ENCODE data around the gene CEP120.
"Not testable (repeated sequence)": the region's sequence is repeated elsewhere in the genome, so short reads cannot be mapped to it uniquely, and the experiment has no call there.

The CEP120 gene

DNA sequence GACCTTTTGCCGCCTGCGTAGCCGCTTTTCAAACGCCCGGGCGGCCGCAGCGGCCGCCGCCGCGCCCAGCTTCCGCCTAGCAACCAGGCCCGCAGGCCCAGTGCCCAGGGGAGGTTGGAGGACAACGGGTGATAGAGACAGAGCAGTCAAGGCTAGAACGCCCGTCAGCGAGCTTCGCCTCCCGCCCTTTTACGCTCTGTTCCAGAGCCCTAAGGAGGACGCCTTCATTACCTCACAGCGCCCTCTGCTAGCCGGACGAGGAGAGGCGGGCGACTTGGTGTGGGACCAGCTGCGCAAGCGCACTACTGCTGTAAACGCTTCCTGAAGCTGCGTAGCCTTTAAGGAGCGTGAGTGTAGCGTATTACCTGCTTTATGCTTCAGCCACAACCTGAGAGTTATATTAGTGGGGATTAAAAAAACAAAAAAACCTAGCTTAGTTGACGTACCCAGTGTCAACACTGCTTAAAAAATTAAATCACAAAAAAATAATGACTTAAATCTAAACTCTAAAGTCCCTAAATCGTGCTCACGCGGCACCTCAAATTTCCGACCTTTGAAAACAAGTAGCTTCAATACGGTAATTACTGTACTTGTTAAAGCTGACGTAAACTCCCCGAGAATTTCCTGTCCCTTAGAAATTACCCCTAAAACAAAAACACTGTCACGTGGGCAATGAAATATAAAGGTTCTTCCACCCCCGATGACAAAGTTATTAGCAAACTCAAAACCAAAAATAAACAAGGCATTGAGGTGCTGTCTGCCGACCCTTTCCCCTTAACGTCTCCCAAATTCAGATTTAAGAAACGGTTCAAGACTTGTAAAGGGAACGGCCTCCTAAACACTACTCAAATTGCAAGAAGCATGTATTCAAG, at the start of gene CEP120:
Gene CEP120, minus strand, starts transcription at position 126 of the 872 bp plus-strand sequence. CDS start 405 bp downstream, outside the sequence.
- DNase-seq (ENCODE audit: low read depth) = peak; percentile 99
- H3K4me3 ChIP-seq (ENCODE audit: low read depth, low read length) = peak within 1 kb of the TSS; percentile 85
- TF ChIP-seq, protein P1, sequence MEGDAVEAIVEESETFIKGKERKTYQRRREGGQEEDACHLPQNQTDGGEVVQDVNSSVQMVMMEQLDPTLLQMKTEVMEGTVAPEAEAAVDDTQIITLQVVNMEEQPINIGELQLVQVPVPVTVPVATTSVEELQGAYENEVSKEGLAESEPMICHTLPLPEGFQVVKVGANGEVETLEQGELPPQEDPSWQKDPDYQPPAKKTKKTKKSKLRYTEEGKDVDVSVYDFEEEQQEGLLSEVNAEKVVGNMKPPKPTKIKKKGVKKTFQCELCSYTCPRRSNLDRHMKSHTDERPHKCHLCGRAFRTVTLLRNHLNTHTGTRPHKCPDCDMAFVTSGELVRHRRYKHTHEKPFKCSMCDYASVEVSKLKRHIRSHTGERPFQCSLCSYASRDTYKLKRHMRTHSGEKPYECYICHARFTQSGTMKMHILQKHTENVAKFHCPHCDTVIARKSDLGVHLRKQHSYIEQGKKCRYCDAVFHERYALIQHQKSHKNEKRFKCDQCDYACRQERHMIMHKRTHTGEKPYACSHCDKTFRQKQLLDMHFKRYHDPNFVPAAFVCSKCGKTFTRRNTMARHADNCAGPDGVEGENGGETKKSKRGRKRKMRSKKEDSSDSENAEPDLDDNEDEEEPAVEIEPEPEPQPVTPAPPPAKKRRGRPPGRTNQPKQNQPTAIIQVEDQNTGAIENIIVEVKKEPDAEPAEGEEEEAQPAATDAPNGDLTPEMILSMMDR (IDR thresholded peaks at IDR 0.05; ENCODE audit: low read depth, low read length, missing control alignments) = peak; percentile 84

DNA sequence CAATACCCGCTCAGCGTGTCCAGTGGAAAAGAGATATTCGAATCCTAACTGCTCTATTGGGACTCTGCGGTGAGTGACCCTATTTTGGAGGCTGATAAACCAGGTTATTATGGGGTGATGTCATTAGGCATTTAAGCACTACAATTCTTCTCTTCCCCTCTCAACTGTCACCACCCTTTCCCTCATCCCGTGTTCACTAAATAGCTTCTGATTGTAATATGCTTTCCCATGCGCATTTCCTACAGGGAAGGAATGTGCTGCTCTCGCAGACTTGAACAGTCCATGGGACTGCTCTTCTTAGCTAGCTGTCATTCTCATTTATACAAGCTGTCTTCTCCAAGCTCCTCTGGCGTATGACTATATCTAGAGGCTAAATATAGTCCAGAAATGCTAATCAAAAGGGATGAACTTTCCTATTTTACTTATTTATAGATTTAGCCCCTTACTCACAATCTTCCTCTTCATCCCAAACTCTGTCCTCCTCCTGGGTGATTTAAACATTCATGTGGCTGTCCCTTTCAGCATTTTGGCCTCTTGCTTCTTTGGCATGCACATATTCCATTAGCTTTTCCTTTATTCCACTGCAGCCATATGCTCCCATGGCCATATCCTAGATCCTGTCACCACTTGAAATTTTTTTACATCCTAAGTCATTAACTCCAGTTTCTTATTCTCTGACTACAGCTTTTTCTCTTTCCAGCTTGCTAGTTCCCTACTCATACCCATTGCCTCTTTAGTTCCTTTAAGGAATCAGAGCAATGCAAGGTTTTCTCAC, 49.1 kb upstream of the CEP120 start:
- no peak for DNase-seq (ENCODE audit: low read depth)
- H3K4me3 ChIP-seq (ENCODE audit: low read depth, low read length) = no peak overlapping the region
- TF ChIP-seq, protein P1 (IDR thresholded peaks at IDR 0.05; ENCODE audit: low read depth, low read length, missing control alignments) = no peak

DNA sequence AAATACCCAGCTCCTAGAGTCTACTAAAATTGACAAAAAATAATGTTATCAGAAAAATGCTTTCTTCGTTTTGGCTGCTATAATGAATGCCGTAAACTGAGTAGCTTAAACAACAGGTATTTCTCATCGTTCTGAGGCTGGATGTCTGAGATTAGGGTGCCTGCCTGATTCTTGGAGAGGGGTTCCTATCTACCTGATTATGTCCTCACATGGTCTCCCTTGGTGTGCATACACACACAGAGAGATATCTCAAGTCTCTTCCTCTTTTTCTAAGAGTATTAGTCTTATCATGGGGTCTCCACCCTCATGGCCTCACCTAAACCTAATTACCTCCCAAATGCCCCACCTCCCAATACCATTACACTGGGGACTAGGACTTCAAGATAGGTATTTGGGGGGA, 48.2 kb upstream of the CEP120 start:
- DNase-seq (ENCODE audit: low read depth) = no peak
- TF ChIP-seq, protein P1 (IDR thresholded peaks at IDR 0.05; ENCODE audit: low read depth, low read length, missing control alignments) = no peak
- H3K4me3 ChIP-seq (ENCODE audit: low read depth, low read length) = no peak overlapping the region

DNA sequence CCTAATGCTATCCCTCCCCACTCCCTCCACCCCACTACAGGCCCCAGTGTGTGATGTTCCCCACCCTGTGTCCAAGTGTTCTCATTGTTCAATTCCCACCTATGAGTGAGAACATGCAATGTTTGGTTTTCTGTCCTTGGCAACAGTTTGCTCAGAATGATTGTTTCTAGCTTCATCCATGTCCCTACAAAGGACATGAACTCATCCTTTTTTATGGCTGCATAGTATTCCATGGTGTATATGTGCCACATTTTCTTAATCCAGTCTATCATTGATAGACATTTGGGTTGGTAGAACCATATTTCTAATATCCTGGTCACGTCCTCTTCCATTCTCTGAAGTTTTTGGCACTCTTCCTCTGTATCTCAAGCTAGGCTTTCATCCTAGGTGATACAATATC, 43.6 kb upstream of the CEP120 start:
- not testable (repeated sequence) for H3K4me3 ChIP-seq (ENCODE audit: low read depth, low read length); DNase-seq (ENCODE audit: low read depth)

DNA sequence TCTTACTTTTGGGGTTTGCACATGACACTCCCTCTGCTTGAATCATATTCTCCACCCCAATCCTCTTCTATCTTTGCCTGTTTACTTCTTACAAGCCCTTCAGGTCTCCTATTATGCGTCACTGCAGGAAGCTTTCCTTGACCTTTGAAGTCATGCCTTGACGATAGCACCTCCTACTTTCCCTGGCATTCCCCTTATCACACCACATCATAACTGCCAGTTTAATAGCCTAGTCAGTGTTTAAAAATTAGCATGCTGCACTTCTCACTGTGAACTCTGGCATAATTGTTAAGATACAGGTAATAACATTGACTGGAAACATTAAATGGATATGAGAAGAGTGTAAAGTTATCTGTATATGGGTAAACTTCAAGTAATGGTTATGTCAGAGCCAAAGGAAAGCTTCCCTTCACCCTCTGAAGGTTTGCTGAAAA, 37.1 kb upstream of the CEP120 start:
- no peak overlapping the region for H3K4me3 ChIP-seq (ENCODE audit: low read depth, low read length)
- TF ChIP-seq, protein P1 (IDR thresholded peaks at IDR 0.05; ENCODE audit: low read depth, low read length, missing control alignments) = no peak
- no peak for DNase-seq (ENCODE audit: low read depth)

DNA sequence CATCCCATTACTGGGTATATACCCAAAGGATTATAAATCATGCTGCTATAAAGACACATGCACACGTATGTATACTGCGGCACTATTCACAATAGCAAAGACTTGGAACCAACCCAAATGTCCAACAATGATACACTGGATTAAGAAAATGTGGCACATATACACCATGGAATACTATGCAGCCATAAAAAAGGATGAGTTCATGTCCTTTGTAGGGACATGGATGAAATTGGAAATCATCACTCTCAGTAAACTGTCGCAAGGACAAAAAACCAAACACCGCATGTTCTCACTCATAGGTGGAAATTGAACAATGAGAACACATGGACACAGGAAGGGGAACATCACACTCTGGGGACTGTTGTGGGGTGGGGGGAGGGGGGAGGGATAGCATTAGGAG, 35.8 kb upstream of the CEP120 start:
- DNase-seq (ENCODE audit: low read depth); H3K4me3 ChIP-seq (ENCODE audit: low read depth, low read length): not testable (repeated sequence)

DNA sequence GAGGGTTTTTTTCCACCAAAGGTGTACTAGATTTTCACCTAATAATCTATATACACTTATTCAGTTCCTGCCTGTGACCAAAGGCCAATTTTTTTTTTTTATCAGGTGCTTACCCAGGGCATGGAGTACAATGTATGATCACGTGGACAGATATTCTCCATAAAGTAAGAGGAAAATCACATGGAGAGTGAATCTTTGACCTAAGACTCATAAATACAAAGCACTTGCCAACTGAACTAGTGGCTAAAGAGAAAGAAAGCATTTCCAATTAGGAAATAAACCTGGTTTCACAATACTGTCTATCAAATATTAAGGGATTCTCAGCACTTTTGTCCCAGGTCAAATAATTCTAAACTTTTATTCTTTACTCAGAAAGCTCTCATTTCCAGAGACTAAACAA, 33.0 kb upstream of the CEP120 start:
- H3K4me3 ChIP-seq (ENCODE audit: low read depth, low read length) = no peak overlapping the region
- TF ChIP-seq, protein P1 (IDR thresholded peaks at IDR 0.05; ENCODE audit: low read depth, low read length, missing control alignments) = no peak
- DNase-seq (ENCODE audit: low read depth) = no peak
